GM12878 (cell line): ENCODE results near the gene SMIM35. TPM values are rescaled to one million over a fixed set of nuclear protein-coding genes. Genes with fewer than 3 reads are reported as not detected.

ENCODE experiments used
- ATAC-seq: fragments of 200-7000 bp; cut with Tn5 transposase; 3 replicates; pipeline ENCODE4 v1.9.1; 2020; ENCODE audit warnings: mild to moderate bottlenecking, moderate library complexity
- BruUV-seq: library from RNA; stranded (reverse); fragments of 400-500 nt; replicated peaks from 2 replicates; lab custom pipeline; 2021; lab: Mats Ljungman, UMichigan
- CTCF ChIA-PET: fragments of 300-600 bp; sonication (Branson Sonifier 250); formaldehyde crosslinking; extraction: SDS; loops from one replicate; lab custom pipeline; 2021; ENCODE audit warnings: inconsistent platforms; lab: Yijun Ruan, JAX
- POLR2A ChIA-PET: fragments of 350-600 bp; formaldehyde crosslinking; extraction: SDS; loops from one replicate; lab custom pipeline; 2021; ENCODE audit warnings: inconsistent platforms; lab: Charles Lee
- RAD21 ChIA-PET: fragments of 300-600 bp; sonication (Branson Sonifier 250); formaldehyde crosslinking; loops from one replicate; lab custom pipeline; 2023; ENCODE audit warnings: antibody characterized with exemption; ENCODE audit not compliant: unreplicated experiment; lab: Charles Lee
- SMC1A ChIA-PET: fragments of 300-600 bp; sonication (Branson Sonifier 250); formaldehyde crosslinking; loops from one replicate; lab custom pipeline; 2023; ENCODE audit not compliant: unreplicated experiment, uncharacterized antibody; lab: Charles Lee
- DNase-seq: peaks from one replicate; pipeline ENCODE4 v3.0.0-alpha.2; 2011; ENCODE audit warnings: low read depth, low spot score
- FAIRE-seq: peaks from 3 replicates; lab custom pipeline; 2011; peaks lifted over from hg19 to GRCh38; lab: Jason Lieb, UNC
- H2AFZ ChIP-seq: 2 replicates; pipeline ENCODE4 v1.6.0; 2011; ENCODE audit warnings: low read depth, low read length, control low read depth; ENCODE audit not compliant: control insufficient read depth
- H3K27ac ChIP-seq: 2 replicates; pipeline ENCODE4 v1.5.1; 2011; ENCODE audit warnings: control low read depth; ENCODE audit not compliant: control insufficient read depth, insufficient read depth
- H3K27me3 ChIP-seq, 2 experiments: replicated peaks in 1 of 2; 2 replicates each; pipeline versions ENCODE4 v1.6.0 to v1.6.1; 2011; ENCODE audit warnings: low read length in 1 of 2; ENCODE audit not compliant: control insufficient read depth in 2 of 2, insufficient read depth in 2 of 2
- H3K36me3 ChIP-seq, 2 experiments: 2 replicates each; pipeline ENCODE4 v1.5.1; 2011; ENCODE audit warnings: low read length in 1 of 2; ENCODE audit not compliant: control insufficient read depth in 2 of 2, insufficient read depth in 2 of 2
- H3K4me1 ChIP-seq: 2 replicates; pipeline ENCODE4 v1.6.1; 2011; ENCODE audit warnings: mild to moderate bottlenecking, low read length, moderate library complexity, mixed read lengths; ENCODE audit not compliant: control insufficient read depth, insufficient read depth
- H3K4me2 ChIP-seq: 2 replicates; pipeline ENCODE4 v1.6.0; 2011; ENCODE audit warnings: control low read depth; ENCODE audit not compliant: control insufficient read depth, insufficient read depth
- H3K4me3 ChIP-seq: fragments of 200-600 bp; sonication (generic); 2 replicates; pipeline ENCODE4 v1.5.1; 2016
- H3K79me2 ChIP-seq: 2 replicates; pipeline ENCODE4 v1.6.0; 2011; ENCODE audit warnings: low read length; ENCODE audit not compliant: control insufficient read depth, insufficient read depth
- H3K9ac ChIP-seq: 2 replicates; pipeline ENCODE4 v1.8.0; 2011; ENCODE audit warnings: low read length, control low read depth, mixed read lengths; ENCODE audit not compliant: control insufficient read depth, insufficient read depth
- H3K9me3 ChIP-seq: replicated peaks from 3 replicates; pipeline ENCODE4 v1.5.1; 2011; ENCODE audit warnings: mild to moderate bottlenecking, low read length; ENCODE audit not compliant: control insufficient read depth, insufficient read depth
- H4K20me1 ChIP-seq: 2 replicates; pipeline ENCODE4 v1.6.0; 2011; ENCODE audit not compliant: control insufficient read depth, insufficient read depth
- POLR2AphosphoS2 ChIP-seq: IDR thresholded peaks from 2 replicates; pipeline ENCODE4 v1.6.1; 2011; ENCODE audit warnings: low read depth, mild to moderate bottlenecking, low read length, improper control_type of control experiment, moderate library complexity
- POLR2AphosphoS5 ChIP-seq: IDR thresholded peaks from 2 replicates; pipeline ENCODE4 v1.6.1; 2011; ENCODE audit warnings: mild to moderate bottlenecking, low read length, inconsistent platforms
- YY1 ChIP-seq: IDR thresholded peaks from 2 replicates; pipeline ENCODE4 v1.6.1; 2011; ENCODE audit warnings: low read depth, mild to moderate bottlenecking, low read length
- ZNF217 ChIP-seq: fragments of 450-650 bp; IDR thresholded peaks from 2 replicates; pipeline ENCODE4 v1.6.1; 2017; ENCODE audit warnings: antibody characterized with exemption, mild to moderate bottlenecking
- WGBS: methylation state at CpG from one replicate; pipeline ENCODE4 v1.1.6; 2016; ENCODE audit warnings: low lambda C conversion rate; ENCODE audit not compliant: insufficient replicate concordance, insufficient coverage; ENCODE audit errors: missing lambda C conversion rate; 5-methylcytosine and 5-hydroxymethylcytosine counted together
- in situ Hi-C: fragments of 300-500 bp; cut with MboI; formaldehyde crosslinking; loops from 9 replicates; pipeline ENCODE4 v1.14.3; 2018; ENCODE audit warnings: mixed read lengths
- intact Hi-C: fragments of 100-400 bp; cut with micrococcal nuclease; formaldehyde crosslinking; loops from one replicate; pipeline ENCODE4 v1.14.2; 2022; ENCODE audit not compliant: unreplicated experiment
- polyA plus RNA-seq, 11 experiments: library from polyadenylated mRNA; depleted of rRNA in 4 of 11; unstranded in 6 of 11; stranded (reverse) in 5 of 11; fragments of >200 nt; fragmentation: Nextera tagmentation in 4 of 11; fragmentation: Illumina TruSeq in 1 of 11; extraction: Ambion mirVana in 4 of 11; extraction: Trizol in 1 of 11; gene quantifications; 1 replicate in 1 of 11; 2 replicates in 10 of 11; pipeline versions ENCODE4 v1.2.1 to v1.2.3, GENCODE V29; 2011 to 2016; ENCODE audit warnings: inconsistent platforms in 2 of 11, missing spikeins in 2 of 11, low read depth in 1 of 11
- total RNA-seq, 4 experiments: library from RNA; depleted of rRNA in 3 of 4; stranded (reverse); fragments of >200 nt in 3 of 4; fragmentation: Illumina TruSeq in 1 of 4; extraction: Trizol in 1 of 4; gene quantifications; 2 replicates each; pipeline versions ENCODE4 v1.2.1 to v1.2.3, GENCODE V29; 2013 to 2021
- TF ChIP-seq, protein P1 (sequence below): IDR thresholded peaks from 2 replicates; pipeline ENCODE4 v1.6.1; 2011; ENCODE audit warnings: borderline replicate concordance, low read depth, mild to moderate bottlenecking, moderate library complexity, low read length; ENCODE audit not compliant: insufficient read depth, poor library complexity, severe bottlenecking
- TF ChIP-seq, protein P2 (sequence below): fragments of 450-650 bp; IDR thresholded peaks from 2 replicates; pipeline ENCODE4 v1.6.1; 2017; ENCODE audit warnings: antibody characterized with exemption, mild to moderate bottlenecking, moderate library complexity

SMIM35 gene
- total and polyA plus RNA-seq, 10 of the 15 experiments (the other 5 are each of a cell fraction or from before 2014, with no cell fraction given), result 0.02 to 1.1 (median 0.05) TPM; not detected in 5

DNA sequence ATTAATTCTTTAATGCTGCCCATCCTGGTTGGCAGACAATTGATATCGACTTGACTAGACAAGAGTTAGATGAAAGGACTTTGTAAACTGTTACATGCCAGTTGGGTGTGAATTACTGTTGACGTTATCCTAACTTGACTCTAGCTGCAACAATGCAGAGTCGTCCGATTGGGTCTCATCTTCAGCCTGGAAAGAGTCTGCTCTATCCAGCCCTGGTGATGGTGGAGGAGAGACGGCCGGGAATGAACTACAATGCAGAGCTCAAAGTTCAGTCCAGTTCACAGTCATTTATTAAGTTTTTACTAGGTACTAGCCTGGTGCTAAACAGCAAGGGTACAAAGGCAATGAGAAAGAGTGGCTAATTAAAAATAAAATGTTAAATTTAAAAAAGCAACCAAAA, 4.9 kb upstream of the SMIM35 start:
- no peak overlapping the region for H2AFZ ChIP-seq
- BruUV-seq, result no TSS peak
- ATAC-seq, result no peak
- H3K36me3 ChIP-seq, result no peaks in the 10 kb centered on the region
- ChIA-PET CTCF (interaction anchor here (0.7 to 1.0 kb wide), 2 partner anchors 12 to 160 kb away, joined by 3 read pairs; no protein-coding TSS in a partner anchor), POLR2A (no interaction called here), RAD21 (no interaction called here), SMC1A (interaction anchor here (1.1 kb wide), 1 partner anchor 12 kb away, joined by 3 read pairs; no protein-coding TSS in a partner anchor)
- no peaks in the 10 kb centered on the region for H4K20me1 ChIP-seq
- H3K4me1 ChIP-seq, result no peaks in the 10 kb centered on the region; the same call in 1 of the 2 replicates
- intact Hi-C loops (no loop called here), in situ Hi-C loops (no loop called here)
- no peak overlapping the region for H3K9ac ChIP-seq
- no peak for FAIRE-seq
- TF ChIP-seq, protein P1, sequence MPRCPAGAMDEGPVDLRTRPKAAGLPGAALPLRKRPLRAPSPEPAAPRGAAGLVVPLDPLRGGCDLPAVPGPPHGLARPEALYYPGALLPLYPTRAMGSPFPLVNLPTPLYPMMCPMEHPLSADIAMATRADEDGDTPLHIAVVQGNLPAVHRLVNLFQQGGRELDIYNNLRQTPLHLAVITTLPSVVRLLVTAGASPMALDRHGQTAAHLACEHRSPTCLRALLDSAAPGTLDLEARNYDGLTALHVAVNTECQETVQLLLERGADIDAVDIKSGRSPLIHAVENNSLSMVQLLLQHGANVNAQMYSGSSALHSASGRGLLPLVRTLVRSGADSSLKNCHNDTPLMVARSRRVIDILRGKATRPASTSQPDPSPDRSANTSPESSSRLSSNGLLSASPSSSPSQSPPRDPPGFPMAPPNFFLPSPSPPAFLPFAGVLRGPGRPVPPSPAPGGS, result no peak
- TF ChIP-seq POLR2AphosphoS5 (no peak), YY1 (no peak), ZNF217 (no peak), POLR2AphosphoS2 (no peak)
- TF ChIP-seq, protein P2, sequence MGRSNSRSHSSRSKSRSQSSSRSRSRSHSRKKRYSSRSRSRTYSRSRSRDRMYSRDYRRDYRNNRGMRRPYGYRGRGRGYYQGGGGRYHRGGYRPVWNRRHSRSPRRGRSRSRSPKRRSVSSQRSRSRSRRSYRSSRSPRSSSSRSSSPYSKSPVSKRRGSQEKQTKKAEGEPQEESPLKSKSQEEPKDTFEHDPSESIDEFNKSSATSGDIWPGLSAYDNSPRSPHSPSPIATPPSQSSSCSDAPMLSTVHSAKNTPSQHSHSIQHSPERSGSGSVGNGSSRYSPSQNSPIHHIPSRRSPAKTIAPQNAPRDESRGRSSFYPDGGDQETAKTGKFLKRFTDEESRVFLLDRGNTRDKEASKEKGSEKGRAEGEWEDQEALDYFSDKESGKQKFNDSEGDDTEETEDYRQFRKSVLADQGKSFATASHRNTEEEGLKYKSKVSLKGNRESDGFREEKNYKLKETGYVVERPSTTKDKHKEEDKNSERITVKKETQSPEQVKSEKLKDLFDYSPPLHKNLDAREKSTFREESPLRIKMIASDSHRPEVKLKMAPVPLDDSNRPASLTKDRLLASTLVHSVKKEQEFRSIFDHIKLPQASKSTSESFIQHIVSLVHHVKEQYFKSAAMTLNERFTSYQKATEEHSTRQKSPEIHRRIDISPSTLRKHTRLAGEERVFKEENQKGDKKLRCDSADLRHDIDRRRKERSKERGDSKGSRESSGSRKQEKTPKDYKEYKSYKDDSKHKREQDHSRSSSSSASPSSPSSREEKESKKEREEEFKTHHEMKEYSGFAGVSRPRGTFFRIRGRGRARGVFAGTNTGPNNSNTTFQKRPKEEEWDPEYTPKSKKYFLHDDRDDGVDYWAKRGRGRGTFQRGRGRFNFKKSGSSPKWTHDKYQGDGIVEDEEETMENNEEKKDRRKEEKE, result no peak
- 48% methylated on average over 6 of the region's 6 CpGs for WGBS
- H3K4me3 ChIP-seq, result no peak overlapping the region
- no peak overlapping the region for H3K27ac ChIP-seq
- no peak overlapping the region for H3K4me2 ChIP-seq
- no peak for DNase-seq
- no peaks in the 10 kb centered on the region for H3K79me2 ChIP-seq
- H3K9me3 ChIP-seq, result peaks cover 11% of the 10 kb centered on the region; the same call in 2 of the 3 replicates
- H3K27me3 ChIP-seq, result no peaks in the 10 kb centered on the region
